B cell (primary cell): Measurements from ENCODE around the gene BICDL2. TPM values are rescaled to one million over a fixed set of nuclear protein-coding genes. Genes with fewer than 3 reads are reported as not detected.
A peak's percentile ranks its signal among the peaks of the same experiment; 100 is the strongest.

Experiments
- ATAC-seq: fragments of 200-7000 bp; cut with Tn5 transposase; one replicate; pipeline ENCODE4 v1.10.0; 2021; ENCODE audit warnings: low read depth, mild to moderate bottlenecking, moderate number of reproducible peaks, moderate library complexity
- CTCF ChIA-PET: fragments of 350-600 bp; sonication (Branson Sonifier 250); formaldehyde crosslinking; loops from one replicate; lab custom pipeline; 2021; ENCODE audit warnings: antibody characterized with exemption, inconsistent platforms; lab: Charles Lee
- POLR2A ChIA-PET: fragments of 350-600 bp; sonication (Branson Sonifier 250); formaldehyde crosslinking; loops from one replicate; lab custom pipeline; 2021; ENCODE audit warnings: antibody characterized with exemption; lab: Charles Lee
- DNase-seq: peaks from one replicate; pipeline ENCODE4 v3.0.0; 2013
- H2AFZ ChIP-seq: 2 replicates; pipeline ENCODE4 v1.6.1; 2012; ENCODE audit warnings: mild to moderate bottlenecking, low read depth, low read length; ENCODE audit not compliant: insufficient read depth, poor library complexity, severe bottlenecking
- H3K27ac ChIP-seq, 2 donors: 1 replicate in 1 of 2; 2 replicates in 1 of 2; pipeline ENCODE4 v1.5.1; 2012 to 2013; ENCODE audit warnings: low read length in 2 of 2, mild to moderate bottlenecking in 2 of 2, moderate library complexity in 1 of 2
- H3K27me3 ChIP-seq, 4 experiments: fragments of 200-600 bp in 1 of 4; sonication (generic) in 1 of 4; replicated peaks in 1 of 4; 1 replicate in 2 of 4; 2 replicates in 2 of 4; pipeline versions ENCODE4 v1.6.1 to v1.7.0; 2013 to 2016; ENCODE audit warnings: low read length in 3 of 4, mild to moderate bottlenecking in 2 of 4, mixed read lengths in 1 of 4, moderate library complexity in 1 of 4; ENCODE audit not compliant: insufficient read depth in 4 of 4, control insufficient read depth in 3 of 4; ENCODE audit errors: control extremely low read depth in 1 of 4
- H3K36me3 ChIP-seq, 2 experiments: replicated peaks in 1 of 2; 1 replicate in 1 of 2; 2 replicates in 1 of 2; pipeline versions ENCODE4 v1.6.1 to v1.7.1; 2013; ENCODE audit warnings: low read length in 1 of 2; ENCODE audit not compliant: insufficient read depth in 2 of 2, control insufficient read depth in 1 of 2; ENCODE audit errors: control extremely low read depth in 1 of 2, extremely low read depth in 1 of 2
- H3K4me1 ChIP-seq, 2 donors: fragments of 200-600 bp in 1 of 2; sonication (generic) in 1 of 2; 1 replicate in 1 of 2; 2 replicates in 1 of 2; pipeline versions ENCODE4 v1.5.1 to v1.6.1; 2013 to 2017; ENCODE audit warnings: low read length in 2 of 2; ENCODE audit not compliant: control insufficient read depth in 2 of 2, insufficient read depth in 2 of 2
- H3K4me2 ChIP-seq: replicated peaks from 2 replicates; pipeline ENCODE3; 2012; ENCODE audit warnings: mild to moderate bottlenecking, low read depth, low read length; ENCODE audit not compliant: poor library complexity, severe bottlenecking
- H3K4me3 ChIP-seq, 5 experiments: fragments of 200-600 bp in 1 of 5; sonication (generic) in 1 of 5; 1 replicate in 3 of 5; 2 replicates in 2 of 5; pipeline versions ENCODE4 v1.5.1 to v1.7.0; 2011 to 2016; ENCODE audit warnings: low read length in 4 of 5, mild to moderate bottlenecking in 4 of 5, low read depth in 2 of 5, control low read depth in 1 of 5, moderate library complexity in 1 of 5; ENCODE audit not compliant: insufficient read depth in 1 of 5; ENCODE audit errors: control extremely low read depth in 1 of 5, extremely low read depth in 1 of 5
- H3K79me2 ChIP-seq: fragments of 200-600 bp; sonication (generic); one replicate; pipeline ENCODE4 v1.6.0; 2016; ENCODE audit warnings: low read length; ENCODE audit not compliant: control insufficient read depth, insufficient read depth
- H3K9ac ChIP-seq: fragments of 200-600 bp; sonication (generic); 2 replicates; pipeline ENCODE4 v1.6.1; 2017; ENCODE audit warnings: mild to moderate bottlenecking, low read length, moderate library complexity
- H3K9me3 ChIP-seq, 3 donors: one replicate each; pipeline versions ENCODE4 v1.6.1 to v1.7.1; 2013; ENCODE audit warnings: low read length in 2 of 3; ENCODE audit not compliant: control insufficient read depth in 2 of 3, insufficient read depth in 1 of 3; ENCODE audit errors: control extremely low read depth in 1 of 3
- H4K20me1 ChIP-seq: 2 replicates; pipeline ENCODE4 v1.6.0; 2012; ENCODE audit warnings: mild to moderate bottlenecking, low read length; ENCODE audit not compliant: insufficient read depth, control insufficient read depth, poor library complexity, severe bottlenecking
- H3K27ac Mint-ChIP-seq: one replicate; pipeline ENCODE4 v1.8.0; 2021; ENCODE audit warnings: mixed read lengths
- H3K27me3 Mint-ChIP-seq: one replicate; pipeline ENCODE4 v1.8.0; 2021; ENCODE audit warnings: mixed read lengths
- H3K4me1 Mint-ChIP-seq: one replicate; pipeline ENCODE4 v1.8.0; 2021; ENCODE audit warnings: mixed read lengths
- H3K4me3 Mint-ChIP-seq: one replicate; pipeline ENCODE4 v1.8.0; 2021; ENCODE audit warnings: mixed read lengths
- H3K9me3 Mint-ChIP-seq: one replicate; pipeline ENCODE4 v1.8.0; 2022; ENCODE audit warnings: mixed read lengths; ENCODE audit not compliant: insufficient read depth
- EZH2 ChIP-seq: IDR thresholded peaks from 2 replicates; pipeline ENCODE4 v1.6.1; 2012; ENCODE audit warnings: borderline replicate concordance, low read depth, mild to moderate bottlenecking, moderate library complexity, low read length; ENCODE audit not compliant: insufficient read depth, poor library complexity, severe bottlenecking
- WGBS: methylation state at CpG from one replicate; pipeline ENCODE4 v1.1.5; 2013; ENCODE audit warnings: missing lambda C conversion rate; ENCODE audit not compliant: insufficient coverage; 5-methylcytosine and 5-hydroxymethylcytosine counted together
- intact Hi-C: fragments of 100-400 bp; cut with micrococcal nuclease; formaldehyde crosslinking; loops from one replicate; pipeline ENCODE4 v1.10.0; 2022
- polyA plus RNA-seq: library from polyadenylated mRNA; depleted of rRNA; stranded (reverse); fragments of >200 nt; gene quantifications from 2 replicates; pipeline ENCODE4 v1.2.3, GENCODE V29; 2012
- total RNA-seq, 2 donors: library from RNA; stranded (reverse); fragments of 120-200 nt in 1 of 2; gene quantifications; 1 replicate in 1 of 2; 2 replicates in 1 of 2; pipeline versions ENCODE4 v1.2.3 to v1.2.4, GENCODE V29; 2013 to 2022
- TF ChIP-seq, protein P1 (sequence below): fragments of 200-600 bp; IDR thresholded peaks from one replicate; pipeline ENCODE4 v1.8.0; 2022; ENCODE audit warnings: antibody characterized with exemption, mild to moderate bottlenecking

BICDL2 gene
- total and polyA plus RNA-seq, 2 donors (not counting 1 experiment from before 2014, with no cell fraction given): 0.20 TPM; not detected in 1

DNA sequence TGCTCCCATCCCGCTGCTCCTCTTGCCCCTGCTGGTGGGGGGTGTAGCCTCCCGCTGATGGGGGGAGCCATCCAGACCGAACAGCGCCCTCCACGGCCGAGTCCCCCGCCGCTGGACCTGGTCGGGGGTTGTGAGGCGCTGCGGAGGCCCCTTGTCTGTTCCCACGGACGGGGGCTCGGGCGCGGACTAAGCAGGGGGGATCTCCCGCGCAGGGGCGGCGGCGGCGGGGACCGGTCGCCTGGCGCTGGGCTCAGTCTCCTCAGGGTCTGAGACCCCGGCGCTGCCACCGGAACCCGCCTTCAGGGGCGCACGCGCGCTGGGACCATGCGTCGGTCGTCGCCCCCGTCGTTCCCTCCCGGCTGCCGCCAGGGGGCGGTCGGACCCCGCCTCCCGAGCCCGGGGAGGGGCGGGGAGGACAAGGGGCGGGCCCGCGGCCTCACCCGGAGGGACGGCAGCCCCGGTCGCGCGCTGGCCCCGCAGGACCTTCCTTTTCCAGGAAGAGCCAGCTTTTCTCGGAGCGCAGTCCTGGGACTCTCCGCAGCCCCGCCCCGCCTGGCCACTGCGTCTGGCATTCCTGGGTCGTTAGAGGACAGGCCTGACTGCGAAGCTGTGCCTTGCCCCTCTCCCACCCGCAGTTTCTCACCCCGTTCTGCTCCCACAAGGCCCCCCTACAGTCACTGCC is 22.4 kb upstream of the BICDL2 start:
- H3K4me1 ChIP-seq: peaks cover 20 to 22% of the 10 kb centered on the region in 2 donors
- under 1% methylated on average over 67 of the region's 67 CpGs for WGBS
- intact Hi-C loops: loop anchor here (1.0 to 2.0 kb wide), 6 partner anchors 18 to 107 kb away; partner anchors contain the start of gene THOC6

More for the DNA sequence above, 22.4 kb upstream of the BICDL2 start:
- peak overlapping the region; percentile 38 to 74 for H3K27ac ChIP-seq
- peaks cover 20% of the 10 kb centered on the region for H3K4me1 Mint-ChIP-seq
- TF ChIP-seq EZH2: no peak
- TF ChIP-seq, protein P1, sequence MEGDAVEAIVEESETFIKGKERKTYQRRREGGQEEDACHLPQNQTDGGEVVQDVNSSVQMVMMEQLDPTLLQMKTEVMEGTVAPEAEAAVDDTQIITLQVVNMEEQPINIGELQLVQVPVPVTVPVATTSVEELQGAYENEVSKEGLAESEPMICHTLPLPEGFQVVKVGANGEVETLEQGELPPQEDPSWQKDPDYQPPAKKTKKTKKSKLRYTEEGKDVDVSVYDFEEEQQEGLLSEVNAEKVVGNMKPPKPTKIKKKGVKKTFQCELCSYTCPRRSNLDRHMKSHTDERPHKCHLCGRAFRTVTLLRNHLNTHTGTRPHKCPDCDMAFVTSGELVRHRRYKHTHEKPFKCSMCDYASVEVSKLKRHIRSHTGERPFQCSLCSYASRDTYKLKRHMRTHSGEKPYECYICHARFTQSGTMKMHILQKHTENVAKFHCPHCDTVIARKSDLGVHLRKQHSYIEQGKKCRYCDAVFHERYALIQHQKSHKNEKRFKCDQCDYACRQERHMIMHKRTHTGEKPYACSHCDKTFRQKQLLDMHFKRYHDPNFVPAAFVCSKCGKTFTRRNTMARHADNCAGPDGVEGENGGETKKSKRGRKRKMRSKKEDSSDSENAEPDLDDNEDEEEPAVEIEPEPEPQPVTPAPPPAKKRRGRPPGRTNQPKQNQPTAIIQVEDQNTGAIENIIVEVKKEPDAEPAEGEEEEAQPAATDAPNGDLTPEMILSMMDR: peak; percentile 94
- peak overlapping the region; percentile 87 for H3K4me3 Mint-ChIP-seq
- ATAC-seq: peak; percentile 97
- peak overlapping the region in 4 of 5 experiments; percentile 75 to 93 (median 82) for H3K4me3 ChIP-seq
- no peaks in the 10 kb centered on the region for H3K9me3 Mint-ChIP-seq
- no peaks in the 10 kb centered on the region for H3K27me3 Mint-ChIP-seq
- ChIA-PET POLR2A (interaction anchor here (0.6 to 2.1 kb wide), 9 partner anchors 34 to 112 kb away, joined by 3 to 13 read pairs (median 7); partner anchors contain the start of gene ZNF213), CTCF (interaction anchor here (0.6 to 6.5 kb wide), 29 partner anchors 11 to 398 kb away, joined by 3 to 140 read pairs (median 5); partner anchors contain the start of genes HCFC1R1, THOC6, ZNF213 and ZSCAN10)
- no peaks in the 10 kb centered on the region for H3K36me3 ChIP-seq
- DNase-seq: peak; percentile 90
- H3K27me3 ChIP-seq: peaks cover 0 to 6% (median 0%) of the 10 kb centered on the region in 4 experiments
- H2AFZ ChIP-seq: peak overlapping the region; percentile 98
- peak overlapping the region; percentile 65 for H3K27ac Mint-ChIP-seq
- peak overlapping the region; percentile 83 for H3K9ac ChIP-seq
- H4K20me1 ChIP-seq: no peaks in the 10 kb centered on the region
- no peaks in the 10 kb centered on the region for H3K9me3 ChIP-seq
- H3K79me2 ChIP-seq: no peaks in the 10 kb centered on the region
- peak overlapping the region; percentile 99 for H3K4me2 ChIP-seq
